Panc1 (cell line): ENCODE results near the gene GCFC2. TPM values are rescaled to one million over a fixed set of nuclear protein-coding genes. Genes with fewer than 3 reads are reported as not detected.

Experiments used
- ATAC-seq: fragments of 200-7000 bp; cut with Tn5 transposase; 2 replicates; pipeline ENCODE4 v1.9.1; 2020; ENCODE audit warnings: mild to moderate bottlenecking, moderate library complexity
- BruUV-seq: library from RNA; stranded (reverse); fragments of 400-500 nt; replicated peaks from 2 replicates; lab custom pipeline; 2021; lab: Mats Ljungman, UMichigan
- CTCF ChIA-PET: fragments of 300-600 bp; sonication (Branson Sonifier 250); formaldehyde crosslinking; loops from one replicate; lab custom pipeline; 2022; ENCODE audit warnings: antibody characterized with exemption; lab: Charles Lee
- POLR2A ChIA-PET: fragments of 300-600 bp; sonication (Branson Sonifier 250); formaldehyde crosslinking; loops from one replicate; lab custom pipeline; 2022; ENCODE audit warnings: antibody characterized with exemption; lab: Charles Lee
- DNase-seq: peaks from one replicate; pipeline ENCODE4 v3.0.0-alpha.2; 2010; ENCODE audit warnings: low read depth, low spot score
- H3K27ac ChIP-seq: 2 replicates; pipeline ENCODE4 v1.5.1; 2011; ENCODE audit warnings: mild to moderate bottlenecking, low read length, inconsistent platforms
- H3K27me3 ChIP-seq: fragments of 200-500 bp; sonication (Bioruptor generic); 2 replicates; pipeline ENCODE4 v1.6.0; 2014; ENCODE audit warnings: low read length, inconsistent platforms; ENCODE audit not compliant: control insufficient read depth, insufficient read depth
- H3K36me3 ChIP-seq: fragments of 200-500 bp; sonication (Bioruptor generic); 2 replicates; pipeline ENCODE4 v1.5.1; 2014; ENCODE audit warnings: inconsistent platforms, mild to moderate bottlenecking, low read length, moderate library complexity; ENCODE audit not compliant: control insufficient read depth, insufficient read depth
- H3K4me1 ChIP-seq: 2 replicates; pipeline ENCODE4 v1.5.1; 2011; ENCODE audit warnings: inconsistent platforms, mild to moderate bottlenecking, low read length, moderate library complexity; ENCODE audit not compliant: control insufficient read depth, insufficient read depth
- H3K4me3 ChIP-seq, 2 experiments: 2 replicates each; pipeline ENCODE4 v1.5.1; 2011 to 2012; ENCODE audit warnings: low read depth in 2 of 2, low read length in 2 of 2, mild to moderate bottlenecking in 2 of 2, inconsistent platforms in 1 of 2, moderate library complexity in 1 of 2
- H3K9me3 ChIP-seq: fragments of 200-500 bp; sonication (Bioruptor generic); 2 replicates; pipeline ENCODE4 v1.5.1; 2014; ENCODE audit warnings: low read depth, mild to moderate bottlenecking, inconsistent platforms, low read length, moderate library complexity; ENCODE audit not compliant: control insufficient read depth, insufficient read depth
- POLR2AphosphoS5 ChIP-seq: IDR thresholded peaks from 2 replicates; pipeline ENCODE4 v1.6.1; 2012; ENCODE audit warnings: mild to moderate bottlenecking, low read depth, low read length, moderate library complexity
- SIN3A ChIP-seq: IDR thresholded peaks from 2 replicates; pipeline ENCODE4 v1.6.1; 2012; ENCODE audit warnings: low read depth, mild to moderate bottlenecking, low read length, moderate library complexity, borderline replicate concordance; ENCODE audit not compliant: insufficient read depth
- TCF7L2 ChIP-seq: IDR thresholded peaks from 2 replicates; pipeline ENCODE4 v1.6.1; 2011; ENCODE audit warnings: mild to moderate bottlenecking, low read depth, low read length, inconsistent platforms
- in situ Hi-C: cut with HindIII; loops from 2 replicates; pipeline ENCODE4 v1.10.0; 2016; ENCODE audit warnings: low sequenced_read_pairs, low pct_unique_long_range_greater_than_20kb
- intact Hi-C: fragments of 100-400 bp; cut with micrococcal nuclease; formaldehyde crosslinking; loops from one replicate; pipeline ENCODE4 v1.10.0; 2022; ENCODE audit not compliant: unreplicated experiment
- total RNA-seq: library from RNA; stranded (reverse); gene quantifications from one replicate; pipeline ENCODE4 v1.2.1, GENCODE V29; 2021; ENCODE audit not compliant: unreplicated experiment
- TF ChIP-seq, protein P1 (sequence below), 2 experiments: IDR thresholded peaks; 2 replicates each; pipeline ENCODE4 v1.6.1; 2011 to 2012; ENCODE audit warnings: low read depth in 2 of 2, control low read depth in 1 of 2, low read length in 1 of 2, mild to moderate bottlenecking in 1 of 2, moderate library complexity in 1 of 2; ENCODE audit not compliant: insufficient read depth in 1 of 2
- TF ChIP-seq, protein P2 (sequence below): fragments of 450-650 bp; IDR thresholded peaks from 2 replicates; pipeline ENCODE4 v1.5.1; 2017; ENCODE audit warnings: mild to moderate bottlenecking

Gene GCFC2
- total RNA-seq, 1 experiment from 2014 or later: 26.3 TPM

DNA sequence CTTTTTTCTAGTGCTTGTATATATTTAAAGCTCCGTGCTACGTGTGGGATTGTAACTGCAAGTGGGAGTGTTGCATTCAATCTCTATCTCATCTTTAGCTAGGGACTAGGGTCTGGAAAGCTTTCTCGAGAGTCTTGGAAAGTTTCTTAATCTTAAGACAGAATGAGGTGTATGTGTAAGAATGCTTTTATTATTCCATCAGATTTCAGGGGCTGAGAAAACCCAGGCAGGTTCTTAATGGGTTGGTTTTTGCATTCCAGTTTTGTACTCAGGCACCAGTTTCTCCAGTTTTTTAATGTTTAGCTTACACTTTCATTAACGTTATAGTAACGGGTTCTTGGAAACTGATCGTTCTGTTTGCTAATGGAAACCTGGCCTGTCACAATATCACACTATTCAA, 43.8 kb downstream of the GCFC2 start:
- TF ChIP-seq POLR2AphosphoS5 (no peak), TCF7L2 (no peak), SIN3A (no peak)
- TF ChIP-seq, protein P1, sequence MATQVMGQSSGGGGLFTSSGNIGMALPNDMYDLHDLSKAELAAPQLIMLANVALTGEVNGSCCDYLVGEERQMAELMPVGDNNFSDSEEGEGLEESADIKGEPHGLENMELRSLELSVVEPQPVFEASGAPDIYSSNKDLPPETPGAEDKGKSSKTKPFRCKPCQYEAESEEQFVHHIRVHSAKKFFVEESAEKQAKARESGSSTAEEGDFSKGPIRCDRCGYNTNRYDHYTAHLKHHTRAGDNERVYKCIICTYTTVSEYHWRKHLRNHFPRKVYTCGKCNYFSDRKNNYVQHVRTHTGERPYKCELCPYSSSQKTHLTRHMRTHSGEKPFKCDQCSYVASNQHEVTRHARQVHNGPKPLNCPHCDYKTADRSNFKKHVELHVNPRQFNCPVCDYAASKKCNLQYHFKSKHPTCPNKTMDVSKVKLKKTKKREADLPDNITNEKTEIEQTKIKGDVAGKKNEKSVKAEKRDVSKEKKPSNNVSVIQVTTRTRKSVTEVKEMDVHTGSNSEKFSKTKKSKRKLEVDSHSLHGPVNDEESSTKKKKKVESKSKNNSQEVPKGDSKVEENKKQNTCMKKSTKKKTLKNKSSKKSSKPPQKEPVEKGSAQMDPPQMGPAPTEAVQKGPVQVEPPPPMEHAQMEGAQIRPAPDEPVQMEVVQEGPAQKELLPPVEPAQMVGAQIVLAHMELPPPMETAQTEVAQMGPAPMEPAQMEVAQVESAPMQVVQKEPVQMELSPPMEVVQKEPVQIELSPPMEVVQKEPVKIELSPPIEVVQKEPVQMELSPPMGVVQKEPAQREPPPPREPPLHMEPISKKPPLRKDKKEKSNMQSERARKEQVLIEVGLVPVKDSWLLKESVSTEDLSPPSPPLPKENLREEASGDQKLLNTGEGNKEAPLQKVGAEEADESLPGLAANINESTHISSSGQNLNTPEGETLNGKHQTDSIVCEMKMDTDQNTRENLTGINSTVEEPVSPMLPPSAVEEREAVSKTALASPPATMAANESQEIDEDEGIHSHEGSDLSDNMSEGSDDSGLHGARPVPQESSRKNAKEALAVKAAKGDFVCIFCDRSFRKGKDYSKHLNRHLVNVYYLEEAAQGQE (IDR thresholded peaks at IDR 0.05; ENCODE audit: insufficient read depth in 1 of 2, low read depth in 2 of 2, low read length in 1 of 2): no peak
- TF ChIP-seq, protein P2, sequence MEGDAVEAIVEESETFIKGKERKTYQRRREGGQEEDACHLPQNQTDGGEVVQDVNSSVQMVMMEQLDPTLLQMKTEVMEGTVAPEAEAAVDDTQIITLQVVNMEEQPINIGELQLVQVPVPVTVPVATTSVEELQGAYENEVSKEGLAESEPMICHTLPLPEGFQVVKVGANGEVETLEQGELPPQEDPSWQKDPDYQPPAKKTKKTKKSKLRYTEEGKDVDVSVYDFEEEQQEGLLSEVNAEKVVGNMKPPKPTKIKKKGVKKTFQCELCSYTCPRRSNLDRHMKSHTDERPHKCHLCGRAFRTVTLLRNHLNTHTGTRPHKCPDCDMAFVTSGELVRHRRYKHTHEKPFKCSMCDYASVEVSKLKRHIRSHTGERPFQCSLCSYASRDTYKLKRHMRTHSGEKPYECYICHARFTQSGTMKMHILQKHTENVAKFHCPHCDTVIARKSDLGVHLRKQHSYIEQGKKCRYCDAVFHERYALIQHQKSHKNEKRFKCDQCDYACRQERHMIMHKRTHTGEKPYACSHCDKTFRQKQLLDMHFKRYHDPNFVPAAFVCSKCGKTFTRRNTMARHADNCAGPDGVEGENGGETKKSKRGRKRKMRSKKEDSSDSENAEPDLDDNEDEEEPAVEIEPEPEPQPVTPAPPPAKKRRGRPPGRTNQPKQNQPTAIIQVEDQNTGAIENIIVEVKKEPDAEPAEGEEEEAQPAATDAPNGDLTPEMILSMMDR: no peak
- Histone ChIP-seq H3K27ac (no peak overlapping the region), H3K4me1 (no peaks in the 10 kb centered on the region), H3K36me3 (peaks cover 25% of the 10 kb centered on the region), H3K9me3 (no peaks in the 10 kb centered on the region), H3K27me3 (no peaks in the 10 kb centered on the region), H3K4me3 (no peak overlapping the region)
- CTCF ChIA-PET: no interaction called here
- in situ Hi-C loops (no loop called here), intact Hi-C loops (no loop called here)
- no TSS peak for BruUV-seq
- no peak for DNase-seq
- ATAC-seq: no peak
- POLR2A ChIA-PET: no interaction called here

DNA sequence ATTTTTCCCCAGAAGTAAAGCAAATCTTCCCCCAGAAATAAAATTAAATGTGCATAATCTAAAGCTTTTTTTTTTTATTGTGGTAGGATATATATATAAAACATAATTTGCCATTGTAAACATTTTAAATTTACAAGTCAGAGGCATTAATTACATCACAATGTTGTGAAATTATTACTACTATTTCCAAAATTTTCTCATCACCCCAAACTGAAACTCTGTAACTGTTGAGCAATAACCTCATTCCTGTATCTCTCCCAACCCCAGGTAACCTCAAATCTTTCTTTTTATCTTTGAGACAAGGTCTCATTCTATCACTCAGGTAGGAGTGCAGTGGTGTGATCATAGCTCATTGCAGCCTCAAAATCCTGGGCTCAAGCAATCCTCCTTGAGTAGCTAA, 52.9 kb downstream of the GCFC2 start:
- DNase-seq: no peak
- POLR2A ChIA-PET: no interaction called here
- Histone ChIP-seq H3K9me3 (no peaks in the 10 kb centered on the region), H3K27ac (no peak overlapping the region), H3K4me1 (no peaks in the 10 kb centered on the region), H3K36me3 (peaks cover 33% of the 10 kb centered on the region), H3K27me3 (no peaks in the 10 kb centered on the region), H3K4me3 (no peak overlapping the region)
- no TSS peak for BruUV-seq
- TF ChIP-seq POLR2AphosphoS5 (no peak), SIN3A (no peak), TCF7L2 (no peak)
- TF ChIP-seq, protein P2: no peak
- TF ChIP-seq, protein P1 (IDR thresholded peaks at IDR 0.05; ENCODE audit: insufficient read depth in 1 of 2, low read depth in 2 of 2, low read length in 1 of 2): no peak
- in situ Hi-C loops: no loop called here
- intact Hi-C loops: no loop called here
- CTCF ChIA-PET: no interaction called here
- no peak for ATAC-seq
